ENCODE results near the gene BATF3.

Gene BATF3, protein sequence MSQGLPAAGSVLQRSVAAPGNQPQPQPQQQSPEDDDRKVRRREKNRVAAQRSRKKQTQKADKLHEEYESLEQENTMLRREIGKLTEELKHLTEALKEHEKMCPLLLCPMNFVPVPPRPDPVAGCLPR

GRCh38 chr1:212699625-212700222 lies at the start of gene BATF3:
TSS of gene BATF3 (minus strand) at chr1:212699840. CDS start at chr1:212699762, 78 bp downstream.
- DNase-seq (ENCODE audit: low read depth), result no peak
- TF ChIP-seq, protein P1, sequence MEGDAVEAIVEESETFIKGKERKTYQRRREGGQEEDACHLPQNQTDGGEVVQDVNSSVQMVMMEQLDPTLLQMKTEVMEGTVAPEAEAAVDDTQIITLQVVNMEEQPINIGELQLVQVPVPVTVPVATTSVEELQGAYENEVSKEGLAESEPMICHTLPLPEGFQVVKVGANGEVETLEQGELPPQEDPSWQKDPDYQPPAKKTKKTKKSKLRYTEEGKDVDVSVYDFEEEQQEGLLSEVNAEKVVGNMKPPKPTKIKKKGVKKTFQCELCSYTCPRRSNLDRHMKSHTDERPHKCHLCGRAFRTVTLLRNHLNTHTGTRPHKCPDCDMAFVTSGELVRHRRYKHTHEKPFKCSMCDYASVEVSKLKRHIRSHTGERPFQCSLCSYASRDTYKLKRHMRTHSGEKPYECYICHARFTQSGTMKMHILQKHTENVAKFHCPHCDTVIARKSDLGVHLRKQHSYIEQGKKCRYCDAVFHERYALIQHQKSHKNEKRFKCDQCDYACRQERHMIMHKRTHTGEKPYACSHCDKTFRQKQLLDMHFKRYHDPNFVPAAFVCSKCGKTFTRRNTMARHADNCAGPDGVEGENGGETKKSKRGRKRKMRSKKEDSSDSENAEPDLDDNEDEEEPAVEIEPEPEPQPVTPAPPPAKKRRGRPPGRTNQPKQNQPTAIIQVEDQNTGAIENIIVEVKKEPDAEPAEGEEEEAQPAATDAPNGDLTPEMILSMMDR (conservative IDR thresholded peaks at IDR 0.05; ENCODE audit: low read depth, low read length), result no peak
- H3K4me3 ChIP-seq (ENCODE audit: low read depth, low read length), result peak within 1 kb of the TSS; percentile 52

GRCh38 chr1:212746546-212746945 lies 46.9 kb upstream of the BATF3 start:
- no peak for DNase-seq (ENCODE audit: low read depth)
- no peak overlapping the region for H3K4me3 ChIP-seq (ENCODE audit: low read depth, low read length)
- TF ChIP-seq, protein P1 (conservative IDR thresholded peaks at IDR 0.05; ENCODE audit: low read depth, low read length), result no peak

DNA sequence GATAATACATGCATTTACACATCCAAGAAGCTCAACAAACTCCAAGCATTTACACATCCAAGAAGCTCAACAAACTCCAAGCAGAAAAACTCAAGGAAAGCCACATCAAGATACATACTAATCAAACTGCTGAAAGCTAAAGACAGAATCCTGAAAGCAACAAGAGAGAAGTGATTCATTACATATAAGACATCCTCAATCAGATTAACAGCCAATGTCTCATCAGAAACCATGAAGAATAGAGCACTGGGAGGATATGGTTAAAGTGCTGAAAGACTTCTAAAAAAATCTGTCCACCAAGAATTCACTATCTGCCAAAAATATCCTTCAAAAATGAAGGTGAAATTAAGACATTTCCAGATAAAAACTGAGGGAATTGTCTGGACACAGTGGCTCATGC lies 45.7 kb upstream of the BATF3 start:
- TF ChIP-seq, protein P1 (conservative IDR thresholded peaks at IDR 0.05; ENCODE audit: low read depth, low read length), result no peak
- no peak overlapping the region for H3K4me3 ChIP-seq (ENCODE audit: low read depth, low read length)
- DNase-seq (ENCODE audit: low read depth), result no peak

GRCh38 chr1:212743901-212744475 lies 44.3 kb upstream of the BATF3 start:
- TF ChIP-seq, protein P1 (conservative IDR thresholded peaks at IDR 0.05; ENCODE audit: low read depth, low read length), result no peak
- DNase-seq (ENCODE audit: low read depth), result no peak

DNA sequence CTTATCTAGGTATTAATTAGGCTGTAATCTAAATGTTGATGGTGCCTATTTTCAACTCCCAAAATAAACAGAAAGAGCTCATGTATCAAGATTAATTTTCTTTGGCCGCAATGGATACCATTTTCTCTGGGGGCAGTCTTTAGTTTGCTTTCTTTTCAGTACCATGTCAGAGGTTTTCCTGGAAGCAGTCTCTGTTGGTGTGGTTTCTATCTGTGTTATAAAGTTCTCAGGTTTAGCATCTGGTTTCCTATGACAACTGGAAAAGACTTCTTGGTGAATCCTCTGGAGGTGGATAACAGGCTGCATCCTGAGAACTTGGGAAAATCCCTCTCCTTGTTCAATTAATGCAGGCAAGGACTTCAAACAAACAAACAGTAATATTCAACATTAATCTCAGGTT lies 38.7 kb upstream of the BATF3 start:
- H3K4me3 ChIP-seq (ENCODE audit: low read depth, low read length), result no peak overlapping the region
- peak; percentile 63 for DNase-seq (ENCODE audit: low read depth)
- TF ChIP-seq, protein P1 (conservative IDR thresholded peaks at IDR 0.05; ENCODE audit: low read depth, low read length), result no peak

More at GRCh38 chr1:212743901-212744475, 44.3 kb upstream of the BATF3 start:
- no peak overlapping the region for H3K4me3 ChIP-seq (ENCODE audit: low read depth, low read length)

DNA sequence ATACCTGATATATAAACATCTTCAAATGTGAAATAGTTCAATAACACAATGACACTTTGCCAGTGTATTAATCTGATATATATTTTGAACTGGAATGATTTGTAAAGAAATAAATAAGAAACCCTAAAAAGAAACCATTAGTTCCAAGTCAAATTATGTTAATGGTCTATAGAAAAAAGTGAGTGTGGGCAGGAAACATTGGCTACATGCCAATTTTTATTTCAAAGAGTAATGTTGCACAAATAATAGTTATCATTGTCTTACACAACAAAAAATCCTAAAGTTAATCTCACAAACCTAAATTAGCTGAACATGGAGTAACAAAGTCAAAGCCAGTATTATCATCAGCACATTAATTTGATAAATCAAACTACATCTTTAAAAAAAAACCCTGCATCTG lies 37.9 kb upstream of the BATF3 start:
- TF ChIP-seq, protein P1 (conservative IDR thresholded peaks at IDR 0.05; ENCODE audit: low read depth, low read length), result no peak
- no peak for DNase-seq (ENCODE audit: low read depth)

GRCh38 chr1:212733109-212733508 lies 33.5 kb upstream of the BATF3 start:
- TF ChIP-seq, protein P1 (conservative IDR thresholded peaks at IDR 0.05; ENCODE audit: low read depth, low read length), result no peak
- DNase-seq (ENCODE audit: low read depth), result no peak
- no peak overlapping the region for H3K4me3 ChIP-seq (ENCODE audit: low read depth, low read length)

More for the DNA sequence above, 37.9 kb upstream of the BATF3 start:
- no peak overlapping the region for H3K4me3 ChIP-seq (ENCODE audit: low read depth, low read length)

Measured in choroid plexus epithelial cell (primary cell).